Upper lobe of left lung (tissue), 4 donors: ENCODE measurements around the gene KLK3.

Source experiments
- CTCF ChIP-seq, 6 experiments: fragments of 450-650 bp in 4 of 6; fragments of 200-600 bp in 2 of 6; sonication (generic) in 2 of 6; IDR thresholded peaks; one replicate each; pipeline ENCODE4 v1.5.1; 2016 to 2019; ENCODE audit warnings: antibody characterized with exemption in 6 of 6
- POLR2A ChIP-seq, 4 donors: fragments of 450-650 bp; IDR thresholded peaks; one replicate each; pipeline ENCODE4 v1.5.1; 2016 to 2017; ENCODE audit warnings: antibody characterized with exemption in 4 of 4, mild to moderate bottlenecking in 2 of 4
- POLR2AphosphoS5 ChIP-seq, 2 donors: sonication (generic); formaldehyde crosslinking; IDR thresholded peaks; one replicate each; pipeline ENCODE4 v1.5.1; 2017; ENCODE audit warnings: antibody characterized with exemption in 2 of 2

DNA sequence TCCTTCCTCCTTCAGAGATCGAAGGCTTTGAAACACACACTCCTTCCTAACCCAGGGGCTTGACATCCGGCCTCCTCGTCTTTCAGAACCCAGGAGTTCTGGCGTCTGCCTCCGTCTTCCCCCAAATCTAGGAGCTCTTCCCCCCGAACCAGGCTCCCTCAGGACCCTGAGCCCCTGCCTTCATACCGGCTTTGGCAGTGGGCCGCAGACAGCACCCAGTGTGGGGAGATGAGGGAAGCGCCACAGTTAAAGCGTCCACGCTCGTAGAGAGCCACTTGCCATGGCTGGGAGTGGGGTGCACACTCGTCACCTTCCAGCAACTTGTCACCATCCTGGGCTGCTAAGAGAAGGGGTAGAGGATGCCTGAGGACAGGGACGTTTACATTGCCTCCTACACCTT is 27.2 kb upstream of the KLK3 start:
- no peak for TF ChIP-seq POLR2AphosphoS5 (IDR thresholded peaks at IDR 0.05)
- no peak for TF ChIP-seq CTCF (IDR thresholded peaks at IDR 0.05)
- TF ChIP-seq POLR2A (IDR thresholded peaks at IDR 0.05) = no peak
